Measurements from ENCODE around the gene INTS1.
"Not testable (repeated sequence)": the region's sequence is repeated elsewhere in the genome, so short reads cannot be mapped to it uniquely, and the experiment has no call there.

INTS1 gene

DNA sequence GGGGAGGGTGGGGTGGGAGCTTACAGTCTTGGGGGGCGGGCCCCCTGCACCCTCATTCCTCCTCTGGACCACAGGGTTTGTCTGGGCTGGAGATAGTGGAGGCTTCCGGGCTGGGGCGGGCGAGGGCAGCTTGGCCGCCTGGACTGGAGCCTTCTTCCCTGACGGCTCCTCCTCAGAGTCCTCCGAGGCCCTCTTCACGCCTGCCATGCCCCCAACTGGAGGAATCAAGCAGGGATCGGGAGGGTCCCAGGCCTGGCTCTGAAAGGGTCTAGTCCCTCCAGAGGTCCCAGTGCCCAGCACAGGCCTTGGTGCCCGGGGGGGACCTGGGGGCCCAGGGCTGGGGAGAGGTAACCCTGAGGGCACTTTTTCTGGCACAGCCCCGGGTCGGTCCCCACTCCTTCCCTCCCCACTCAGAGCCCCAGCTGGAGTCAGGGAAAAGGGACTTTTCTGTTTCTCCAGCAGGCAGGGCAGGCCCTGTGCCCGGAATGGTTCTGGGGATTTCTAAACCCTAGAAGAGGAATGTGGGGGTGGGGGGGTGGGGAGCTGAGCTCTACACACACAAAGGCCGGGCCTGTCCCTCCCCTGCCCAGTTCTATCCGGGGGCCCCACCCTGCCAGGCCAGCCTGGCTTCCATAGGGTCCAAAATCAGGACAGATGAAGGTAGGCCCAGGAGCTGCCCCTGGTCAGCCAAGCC lies 56.5 kb downstream of the INTS1 start:
- no peak for DNase-seq (ENCODE audit: low read depth, low spot score)

DNA sequence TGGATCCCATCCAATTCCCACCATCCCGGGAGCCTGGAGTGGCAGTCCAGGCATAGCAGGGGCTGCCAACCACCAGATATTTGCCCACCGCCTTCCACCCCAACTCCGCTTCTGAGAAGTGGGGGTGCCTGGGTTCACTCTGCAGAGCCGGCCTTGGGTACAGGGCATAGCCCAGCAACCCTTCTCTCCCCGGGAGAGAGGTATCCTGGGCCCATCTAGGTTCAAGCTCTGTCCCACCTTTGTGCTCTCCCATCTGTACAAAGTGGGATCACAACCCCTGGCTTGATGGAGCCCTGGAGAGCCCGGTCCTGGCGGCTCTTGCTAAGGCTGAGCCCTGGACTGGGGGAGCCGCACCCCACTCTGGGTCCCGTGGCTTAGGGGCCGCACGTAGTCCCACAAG lies 57.1 kb downstream of the INTS1 start:
- no peak for DNase-seq (ENCODE audit: low read depth, low spot score)

DNA sequence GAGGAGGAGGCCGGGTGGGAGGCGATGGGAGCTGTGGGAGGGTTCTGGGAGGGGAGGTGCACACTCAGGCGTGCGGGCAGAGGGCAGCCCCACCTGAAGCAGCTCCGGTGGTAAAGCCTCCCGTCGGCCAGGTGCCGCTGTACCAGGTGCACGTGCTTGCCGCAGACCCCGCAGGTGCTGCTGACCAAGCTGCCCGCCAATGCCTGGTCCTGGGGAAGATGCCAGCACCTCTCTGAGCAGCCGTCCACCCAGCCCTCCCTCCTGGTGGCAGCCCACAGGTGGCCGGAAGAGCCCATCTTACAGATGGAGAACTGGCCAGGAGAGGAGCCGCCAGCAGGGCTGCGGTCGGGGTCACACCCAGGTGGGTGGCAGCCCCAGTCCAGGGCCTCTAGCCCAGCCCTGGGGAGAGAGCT lies 57.6 kb downstream of the INTS1 start:
- no peak for DNase-seq (ENCODE audit: low read depth, low spot score)

DNA sequence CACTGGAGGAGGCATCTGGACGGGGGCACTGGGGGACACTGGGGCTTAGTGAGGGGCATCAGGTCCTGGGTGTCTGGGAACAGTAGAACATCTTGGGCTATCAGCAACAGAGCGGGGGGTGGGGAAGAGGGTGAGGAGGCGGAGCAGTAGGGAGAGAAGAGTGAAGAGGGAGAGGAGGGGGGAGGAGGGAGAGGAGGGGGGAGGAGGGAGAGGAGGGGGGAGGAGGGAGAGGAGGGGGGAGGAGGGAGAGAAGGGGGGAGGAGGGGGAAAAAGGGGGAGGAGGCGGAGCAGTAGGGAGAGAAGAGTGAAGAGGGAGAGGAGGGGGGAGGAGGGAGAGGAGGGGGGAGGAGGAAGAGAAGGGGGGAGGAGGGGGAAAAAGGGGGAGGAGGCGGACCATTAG lies 58.2 kb downstream of the INTS1 start:
- DNase-seq (ENCODE audit: low read depth, low spot score): not testable (repeated sequence)

DNA sequence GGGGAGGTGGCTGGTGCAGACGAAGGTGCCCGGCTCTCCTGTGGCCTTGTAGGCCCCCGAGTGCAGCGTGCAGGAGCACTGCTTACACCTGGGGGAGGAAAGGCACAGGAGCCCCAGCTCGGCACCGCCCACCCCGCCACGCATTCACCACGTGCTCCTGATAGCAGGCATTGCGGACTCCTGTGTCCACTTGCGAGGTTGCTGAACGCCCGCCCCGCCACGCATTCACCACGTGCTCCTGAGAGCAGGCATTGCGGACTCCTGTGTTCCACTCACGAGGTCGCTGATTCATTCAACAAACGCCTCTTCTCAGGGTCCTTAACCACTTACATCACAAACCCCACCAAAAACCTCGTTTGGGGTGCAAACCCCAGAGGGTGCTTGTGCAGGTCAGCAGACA lies 58.8 kb downstream of the INTS1 start:
- no peak for DNase-seq (ENCODE audit: low read depth, low spot score)

DNA sequence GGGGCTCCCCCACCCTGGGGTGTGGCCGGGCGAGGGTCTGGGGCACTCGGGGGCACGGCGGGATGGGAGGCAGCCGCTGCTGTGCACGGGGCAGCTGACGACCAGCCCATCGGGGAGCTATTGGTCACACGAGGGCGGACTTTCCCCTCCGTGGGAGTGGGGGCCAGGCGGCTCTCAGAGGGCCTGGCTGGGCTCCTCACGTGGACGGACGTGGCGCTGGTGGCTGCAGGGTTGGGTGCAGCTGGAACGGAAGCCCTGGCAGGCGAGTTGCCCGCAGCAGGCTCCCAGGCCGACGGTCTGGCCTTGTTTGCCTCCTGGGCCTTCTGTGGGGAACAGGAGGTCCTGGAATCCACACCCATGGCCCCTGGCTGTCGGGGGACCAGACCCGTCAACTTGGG lies 59.3 kb downstream of the INTS1 start:
- no peak for DNase-seq (ENCODE audit: low read depth, low spot score)

DNA sequence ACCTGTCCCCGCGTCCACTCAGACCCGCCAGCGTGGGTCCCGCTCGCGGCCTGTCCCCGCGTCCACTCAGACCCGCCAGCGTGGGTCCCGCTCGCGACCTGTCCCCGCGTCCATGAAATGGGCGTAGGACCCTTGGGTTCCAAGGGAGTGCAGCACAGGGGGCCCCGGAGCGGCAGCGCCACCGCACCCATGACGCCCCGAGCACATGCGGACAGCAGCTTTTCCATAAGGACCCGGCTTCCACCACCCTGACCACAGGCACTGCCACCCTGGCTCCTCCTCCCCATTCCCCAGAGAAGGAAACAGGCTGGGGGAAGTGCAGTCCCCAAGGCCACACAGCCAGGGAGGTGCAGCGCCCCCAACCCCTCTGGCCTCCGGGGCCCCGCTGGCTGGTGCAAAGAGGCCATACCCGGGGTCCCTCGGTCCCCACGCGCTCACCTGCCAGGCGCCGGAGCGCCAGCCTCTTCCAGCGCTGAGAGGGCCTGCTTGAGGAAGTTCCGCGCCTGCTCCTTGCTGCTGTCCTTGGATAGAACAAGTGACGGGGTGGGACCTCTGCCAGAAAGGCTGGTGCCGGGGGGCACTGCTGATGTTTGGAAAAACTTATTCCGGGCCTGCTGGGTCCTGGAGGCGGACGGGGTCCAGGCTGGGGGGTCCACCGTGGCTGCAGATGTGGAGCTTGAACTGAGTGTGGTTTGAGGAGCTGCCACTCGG lies 59.8 kb downstream of the INTS1 start:
- DNase-seq (ENCODE audit: low read depth, low spot score): no peak

DNA sequence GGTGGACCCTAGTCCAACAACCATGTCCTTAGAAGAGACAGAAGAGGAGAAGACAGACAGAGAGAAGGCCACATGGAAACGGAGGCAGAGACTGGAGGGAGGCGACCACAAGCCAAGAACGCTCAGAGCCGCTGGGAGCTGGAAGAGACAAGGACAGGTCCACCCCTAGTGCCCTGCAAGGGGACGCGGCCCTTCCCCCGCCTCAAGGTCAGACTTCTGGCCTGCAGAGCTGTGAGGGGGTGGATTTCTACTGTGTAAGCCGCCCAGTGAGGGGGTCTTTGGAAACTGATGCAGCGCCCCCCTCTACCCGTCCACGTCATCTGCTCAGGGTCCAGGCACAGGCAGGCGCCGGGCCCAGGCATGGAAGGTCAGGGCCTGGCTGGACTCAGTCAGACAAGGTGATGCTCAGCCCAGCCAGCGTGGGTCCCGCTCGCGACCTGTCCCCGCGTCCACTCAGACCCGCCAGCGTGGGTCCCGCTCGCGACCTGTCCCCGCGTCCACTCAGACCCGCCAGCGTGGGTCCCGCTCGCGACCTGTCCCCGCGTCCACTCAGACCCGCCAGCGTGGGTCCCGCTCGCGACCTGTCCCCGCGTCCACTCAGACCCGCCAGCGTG lies 60.5 kb downstream of the INTS1 start:
- DNase-seq (ENCODE audit: low read depth, low spot score): not testable (repeated sequence)

DNA sequence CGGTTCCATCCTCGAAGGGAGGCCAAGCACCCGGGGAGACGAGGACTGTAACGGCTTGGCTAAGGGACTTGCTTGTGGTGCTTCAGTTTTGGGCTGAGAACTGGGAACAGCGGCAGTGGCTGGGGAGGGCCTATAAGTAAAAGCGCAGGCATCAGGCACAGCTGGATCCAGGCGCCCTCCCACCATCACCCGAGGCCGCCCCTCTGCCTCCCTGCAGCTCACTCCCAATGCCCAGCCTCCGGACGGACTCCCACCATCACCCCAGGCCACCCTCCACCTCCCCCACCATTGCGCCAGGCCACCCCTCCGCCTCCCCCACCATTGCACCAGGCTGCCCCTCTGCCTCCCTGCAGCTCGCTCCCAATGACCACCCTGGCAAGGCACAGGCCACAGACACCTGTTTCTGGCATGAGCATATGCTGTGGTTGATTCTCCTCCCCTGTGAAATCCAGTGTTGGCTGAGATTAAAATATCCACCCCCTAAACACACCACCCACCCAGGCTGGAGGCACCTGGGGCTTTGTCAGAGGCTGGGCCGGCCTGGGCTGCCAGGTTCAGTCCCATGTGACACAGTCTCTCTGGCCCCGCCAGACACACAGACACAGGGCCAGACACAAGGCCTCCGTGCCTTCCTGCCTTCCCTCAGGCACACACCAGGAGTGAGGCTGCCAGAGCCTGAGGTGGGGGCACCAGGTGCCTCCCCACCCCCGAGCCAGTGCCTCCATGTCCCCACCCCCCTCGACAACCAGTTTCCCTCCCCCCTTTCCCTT lies 61.6 kb downstream of the INTS1 start:
- DNase-seq (ENCODE audit: low read depth, low spot score): no peak

DNA sequence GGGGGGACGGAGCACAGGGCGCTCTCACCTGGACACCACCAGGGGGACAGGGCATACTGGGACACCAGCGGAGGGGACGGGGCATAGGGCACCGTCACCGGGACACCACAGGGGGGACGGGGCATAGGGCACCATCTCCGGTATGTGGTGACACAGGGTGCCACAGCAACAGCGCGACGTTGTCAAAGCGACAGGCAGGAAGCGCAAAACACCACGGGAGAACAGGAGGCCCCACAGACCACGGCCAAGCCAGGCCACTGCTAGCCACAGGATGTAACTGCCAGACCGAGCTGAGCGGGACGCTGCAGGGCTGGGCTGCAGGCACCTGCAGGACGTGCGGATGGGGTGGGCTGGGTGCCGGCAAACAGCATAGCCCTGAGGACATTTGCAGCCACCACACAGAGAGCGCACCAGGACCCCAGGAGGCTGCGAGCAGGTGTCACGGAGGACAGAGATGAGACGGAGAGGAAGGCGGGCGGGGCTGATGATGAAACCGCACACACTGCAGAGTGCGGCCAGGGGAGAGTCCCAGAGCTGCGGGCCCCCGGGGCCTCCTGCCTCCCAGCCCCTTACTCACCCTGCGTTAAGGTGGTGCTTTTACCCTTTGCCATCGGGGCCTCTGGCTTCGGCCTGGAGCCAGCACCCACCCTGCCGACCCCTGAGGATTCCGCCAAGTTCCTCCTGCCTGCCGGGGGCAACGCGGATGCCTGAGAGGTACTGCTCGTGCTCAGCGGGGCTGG lies 62.4 kb downstream of the INTS1 start:
- DNase-seq (ENCODE audit: low read depth, low spot score): no peak

DNA sequence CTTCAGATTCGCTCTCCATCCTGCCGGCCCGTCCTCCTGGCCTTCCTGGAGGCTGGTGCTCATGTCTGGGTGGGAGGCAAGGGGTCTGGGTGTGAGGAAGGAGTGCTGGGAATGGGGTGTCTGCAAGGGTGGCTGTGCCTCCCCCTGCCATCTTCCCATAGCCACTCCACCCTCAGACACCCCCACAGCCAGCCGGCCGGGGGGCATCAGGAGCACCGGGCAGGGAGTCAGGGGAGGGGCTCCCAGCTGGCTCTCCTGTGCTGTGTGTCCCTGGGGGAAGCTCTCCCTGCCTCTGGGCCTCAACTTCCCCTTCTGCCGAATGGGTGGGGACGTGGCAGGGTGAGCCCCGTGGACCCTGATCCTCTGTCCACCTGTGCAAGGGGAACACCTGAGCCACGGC lies 63.6 kb downstream of the INTS1 start:
- no peak for DNase-seq (ENCODE audit: low read depth, low spot score)

DNA sequence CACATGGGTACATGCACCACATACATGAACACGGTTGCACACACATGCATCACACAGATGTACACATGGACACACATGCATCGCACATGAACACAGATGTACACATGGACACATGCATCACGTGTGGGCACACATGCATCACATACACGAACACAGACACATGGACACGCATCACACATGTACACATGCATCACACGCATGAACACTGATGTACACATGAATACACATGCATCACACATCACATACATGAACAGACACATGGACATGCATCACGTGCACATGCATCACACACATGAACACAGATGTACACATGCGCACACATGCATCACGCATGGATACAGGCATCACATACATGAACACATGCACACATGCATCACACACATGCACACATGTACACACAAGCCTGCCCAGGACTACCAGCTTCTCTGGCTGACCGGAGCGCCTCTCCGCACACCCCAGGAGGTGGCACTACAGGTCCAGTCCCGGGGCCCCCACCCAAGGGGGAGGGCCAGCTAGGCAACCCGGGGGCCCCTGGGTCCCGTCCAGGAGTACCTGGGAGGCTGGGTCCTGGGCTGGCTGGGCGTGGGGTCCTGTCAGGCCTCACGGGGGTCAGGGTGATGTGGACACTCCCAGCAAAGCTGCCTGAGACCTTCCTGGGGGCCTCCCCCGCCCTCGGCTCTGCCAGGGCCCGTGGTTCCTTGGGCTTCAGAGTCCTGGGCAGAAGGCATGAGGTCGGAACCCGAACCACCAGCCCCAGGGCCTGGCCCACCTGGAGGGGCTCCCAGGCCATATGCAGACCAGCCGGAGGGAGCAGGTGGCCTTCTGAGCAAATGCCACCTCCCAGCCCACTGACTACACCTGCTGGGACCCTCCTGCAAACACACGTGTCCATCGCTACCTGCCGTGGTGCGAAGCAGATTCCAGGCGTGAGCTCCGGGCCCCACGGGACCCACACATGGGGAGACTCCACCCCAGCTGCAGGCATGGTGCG lies 64.5 kb downstream of the INTS1 start:
- no peak for DNase-seq (ENCODE audit: low read depth, low spot score)

DNA sequence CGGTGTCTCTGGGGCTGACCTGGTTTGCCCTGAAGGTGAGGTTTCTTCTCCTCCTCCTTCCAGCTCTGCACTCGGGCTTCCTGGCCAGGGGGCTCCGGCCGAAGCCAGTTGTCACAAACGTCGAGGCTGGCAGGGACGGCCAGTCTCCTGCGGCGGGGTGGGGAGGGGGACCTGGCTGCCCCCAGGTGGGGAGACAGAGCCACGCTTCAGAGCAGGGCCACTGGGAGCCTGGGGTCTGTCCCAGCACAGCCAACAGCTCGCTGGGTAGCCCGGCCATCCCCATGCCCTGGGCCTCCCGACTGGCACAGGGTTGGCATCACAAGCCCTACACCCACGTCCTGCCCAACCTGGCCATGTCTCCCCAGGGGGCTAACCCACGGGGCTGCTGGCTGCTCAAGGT lies 65.4 kb downstream of the INTS1 start:
- no peak for DNase-seq (ENCODE audit: low read depth, low spot score)

DNA sequence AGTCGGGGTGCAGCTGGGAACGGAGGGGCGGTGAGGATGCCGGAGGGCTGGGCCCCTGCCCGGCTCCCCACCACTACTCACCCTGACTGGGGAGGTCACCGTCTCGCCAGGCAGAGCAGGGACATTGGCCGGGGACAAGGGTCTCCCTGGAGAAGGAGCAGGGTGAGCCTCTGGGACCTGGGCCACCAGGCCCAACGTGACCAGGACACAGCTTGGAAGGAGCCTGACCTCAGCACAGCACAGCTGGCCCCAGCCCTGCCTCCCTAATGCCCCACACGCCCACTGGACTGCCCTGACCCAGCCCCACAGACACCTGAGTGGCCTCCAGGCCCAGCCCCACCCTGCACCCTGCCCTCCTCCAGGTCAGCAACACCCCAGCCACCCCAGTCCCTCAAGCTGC lies 66.0 kb downstream of the INTS1 start:
- DNase-seq (ENCODE audit: low read depth, low spot score): no peak

DNA sequence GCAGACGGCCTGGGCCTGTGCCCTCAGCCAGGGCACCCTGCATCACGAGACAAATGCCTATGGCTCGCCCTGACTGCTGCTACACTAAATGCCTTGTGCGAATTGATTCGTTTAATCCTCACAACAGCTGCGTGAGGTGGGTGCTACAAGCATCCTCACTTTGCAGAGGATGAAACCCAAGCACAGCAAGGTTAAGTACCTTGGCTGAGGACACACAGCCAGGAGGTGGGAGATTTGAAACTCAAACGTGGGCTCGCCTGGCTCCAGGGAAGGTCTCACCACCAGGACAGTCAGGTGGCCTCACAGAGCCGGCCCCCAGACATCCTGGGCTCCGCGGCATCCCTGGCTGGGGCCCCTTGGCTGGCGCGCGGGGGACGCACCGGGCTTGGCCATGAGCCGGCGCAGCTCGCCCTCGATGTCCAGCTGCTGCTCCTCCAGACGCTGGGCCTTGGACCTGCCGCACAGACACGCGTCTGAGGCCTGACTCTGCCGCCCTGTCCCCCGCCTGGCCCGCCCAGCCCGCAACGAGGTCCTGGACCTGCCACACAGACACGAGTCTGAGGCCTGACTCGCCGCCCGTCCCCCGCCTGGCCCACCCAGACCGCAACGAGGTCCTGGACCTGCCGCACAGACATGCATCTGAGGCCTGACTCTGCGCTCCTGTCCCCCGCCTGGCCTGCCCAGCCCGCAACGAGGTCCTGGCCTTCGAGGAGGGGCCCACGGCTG lies 66.9 kb downstream of the INTS1 start:
- no peak for DNase-seq (ENCODE audit: low read depth, low spot score)

DNA sequence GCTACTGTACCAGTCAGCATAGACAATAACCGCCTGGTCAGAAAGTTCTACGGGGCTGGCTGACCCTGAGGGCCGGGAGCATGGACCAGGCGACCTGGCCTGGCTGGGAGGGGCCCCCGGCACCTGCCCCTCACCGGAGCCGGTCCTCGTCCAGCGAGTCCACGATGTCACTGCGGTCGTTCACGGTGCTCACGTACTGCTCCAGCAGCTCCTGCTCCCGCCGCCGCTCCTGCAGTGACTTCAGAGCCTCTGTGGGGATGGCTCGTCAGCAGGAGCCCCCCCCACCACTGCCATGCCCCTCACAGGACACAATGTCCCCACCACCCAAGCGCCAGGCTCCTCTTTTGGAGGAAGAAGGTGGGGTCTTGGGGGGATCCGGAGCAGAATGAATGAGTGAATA lies 67.6 kb downstream of the INTS1 start:
- DNase-seq (ENCODE audit: low read depth, low spot score): no peak

DNA sequence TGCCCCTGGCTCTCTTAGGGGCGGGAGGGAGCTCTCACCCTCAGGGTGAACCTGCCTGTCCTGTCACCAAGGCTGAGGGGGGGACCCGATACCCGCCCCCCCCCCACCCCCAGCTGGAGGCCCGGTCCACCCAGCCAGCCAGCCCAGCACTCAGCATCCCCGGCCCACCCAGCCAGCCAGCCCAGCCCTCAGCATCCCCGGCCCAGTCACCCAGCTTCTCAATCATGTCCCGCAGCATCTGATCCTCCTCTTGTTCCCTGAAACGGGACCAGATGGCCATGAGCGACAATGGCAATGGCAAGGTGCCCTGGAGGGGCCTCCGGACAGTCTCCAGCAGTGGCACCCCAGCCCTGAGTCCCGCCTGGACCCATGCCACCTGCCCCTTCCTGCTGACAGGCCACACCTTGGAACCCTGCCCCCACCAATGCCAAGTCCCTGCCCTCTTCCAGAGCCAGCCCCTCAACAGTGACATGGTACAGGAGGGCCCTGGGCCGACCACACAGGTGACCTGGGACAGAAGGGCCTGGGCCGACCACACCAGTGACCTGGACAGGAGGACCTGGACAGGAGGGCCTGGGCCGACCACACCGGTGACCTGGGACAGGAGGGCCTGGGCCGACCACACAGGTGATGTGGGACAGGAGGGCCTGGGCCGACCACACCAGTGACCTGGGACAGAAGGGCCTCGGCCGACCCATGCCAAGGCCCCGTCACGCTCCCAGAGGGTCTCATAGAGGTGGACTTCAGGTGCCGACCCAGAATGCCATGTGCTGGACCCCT lies 69.1 kb downstream of the INTS1 start:
- DNase-seq (ENCODE audit: low read depth, low spot score): no peak

DNA sequence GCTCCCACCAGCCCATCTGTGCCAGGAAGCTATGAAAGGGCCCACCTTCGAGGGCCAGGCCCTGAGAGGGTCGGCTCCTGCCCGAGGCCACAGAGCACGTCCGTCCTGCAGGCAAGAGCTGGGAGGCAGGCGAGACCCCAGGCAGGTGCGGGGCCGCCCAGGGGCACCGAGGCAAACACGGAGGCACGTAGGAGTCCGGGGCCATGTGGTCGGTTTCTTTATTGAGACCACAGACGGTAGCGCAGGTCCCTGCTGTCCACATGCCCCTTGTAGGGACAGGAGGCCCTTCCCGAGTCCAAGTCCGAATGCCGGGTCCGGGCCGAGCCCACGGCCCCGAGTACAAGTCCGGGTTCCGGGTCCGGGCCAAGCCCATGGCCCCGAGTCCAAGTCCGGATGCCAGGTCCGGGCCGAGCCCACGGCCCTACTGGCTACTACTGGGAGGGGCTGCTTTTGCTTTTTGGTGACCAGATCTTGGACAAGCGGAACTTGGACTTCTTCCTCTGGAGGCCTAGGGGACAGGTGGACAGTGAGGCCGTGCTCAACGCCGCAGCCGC lies 69.9 kb downstream of the INTS1 start:
- DNase-seq (ENCODE audit: low read depth, low spot score): no peak
